A549 treated with GW870086 at 1 μM for 4 hours (cell line): ENCODE measurements around the gene EGR4. TPM values are rescaled to one million over a fixed set of nuclear protein-coding genes. Genes with fewer than 3 reads are reported as not detected.

Source experiments
- total RNA-seq: library from RNA; stranded (reverse); fragments of 200-300 nt; extraction: Qiagen RNA extraction; gene quantifications from 5 replicates; pipeline ENCODE4 v1.2.3, GENCODE V29; 2022; ENCODE audit warnings: low read depth

EGR4 gene
- total RNA-seq = 0.09 to 0.42 TPM (median 0.24 TPM) in 4 of 5 replicates, not detected in the other

GRCh38 chr2:73293534-73294171, at the start of gene EGR4:
Gene EGR4, minus strand, starts transcription at chr2:73293548. Its CDS starts 231 bp downstream, at chr2:73293317.

GRCh38 chr2:73284296-73285158, 8.8 kb downstream of the EGR4 start, which contains the start of gene FBXO41:
Gene FBXO41, minus strand, starts transcription at chr2:73284478. Its CDS starts 14,848 bp downstream, at chr2:73269630.

Other genes with a start within 250 kb of the EGR4 start
- 10.9 to 15.5 TPM (median 13.1 TPM) in 5 replicates for gene SFXN5, start 221.8 kb downstream of the EGR4 start, total RNA-seq
- 32.5 to 35.9 TPM (median 34.1 TPM) in 5 replicates for gene RAB11FIP5, start 180.6 kb downstream of the EGR4 start, total RNA-seq
- not detected in 5 replicates for gene NOTO, start 91.0 kb downstream of the EGR4 start, total RNA-seq
- 51.4 to 55.4 TPM (median 53.6 TPM) in 5 replicates for gene SMYD5, start 79.3 kb downstream of the EGR4 start, total RNA-seq
- 18.0 to 25.6 TPM (median 23.6 TPM) in 5 replicates for gene PRADC1, start 60.3 kb downstream of the EGR4 start, total RNA-seq
- 544 to 868 TPM (median 595 TPM) in 5 replicates for gene CCT7, start 59.2 kb downstream of the EGR4 start, total RNA-seq
- gene FBXO41, start 9.1 kb downstream of the EGR4 start, total RNA-seq = 3.5 to 5.6 TPM (median 5.1 TPM) in 5 replicates
- gene ALMS1, start 92.3 kb upstream of the EGR4 start, total RNA-seq = 7.8 to 10.3 TPM (median 8.0 TPM) in 5 replicates